ENCODE results near the gene LRRC9.

DNA sequence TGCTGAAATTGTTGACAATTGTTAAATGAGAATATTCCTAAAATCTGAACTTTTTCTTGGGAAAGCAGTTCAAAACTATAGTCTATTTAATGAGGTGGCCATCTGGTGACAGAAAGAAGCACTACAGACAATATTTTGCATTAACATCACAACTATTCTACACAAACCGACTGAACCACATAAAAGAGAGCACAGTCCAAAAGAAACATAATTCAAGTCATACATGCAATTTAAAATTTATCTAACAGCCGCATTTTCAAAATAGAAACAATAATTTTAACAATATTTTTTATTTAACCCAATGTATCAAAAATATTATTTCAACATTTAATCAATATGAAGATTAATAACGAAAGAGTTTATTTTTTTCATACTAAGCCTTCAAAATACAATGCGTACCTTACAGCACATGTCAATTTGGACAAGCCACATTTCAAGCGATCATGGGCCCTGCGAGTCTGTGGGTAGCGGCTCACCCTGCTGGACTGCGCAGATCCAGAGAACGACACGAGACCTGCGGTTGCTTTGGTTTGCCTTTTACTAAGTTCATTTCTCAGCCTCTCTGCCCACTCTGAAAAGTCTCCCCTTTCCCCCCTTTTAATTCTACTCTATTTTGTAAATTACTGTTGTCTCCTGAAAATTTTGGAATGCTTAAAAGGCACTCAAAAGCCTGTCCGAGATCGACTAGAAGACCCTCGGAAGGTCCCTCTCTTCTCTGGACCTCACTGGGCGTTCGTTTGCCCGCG, 947 bp upstream of the LRRC9 start:
- TF ChIP-seq GATA2 (IDR thresholded peaks at IDR 0.05; ENCODE audit: low read depth, low read length) (no peak), GATA3 (IDR thresholded peaks at IDR 0.05; ENCODE audit: low read depth, low read length) (no peak)

Data from SH-SY5Y (cell line).